Measurements from ENCODE around the gene NUTM1.

- TF ChIP-seq CTCF (tag by site-specific recombination; IDR thresholded peaks at IDR 0.05) (no peak), ZNF169 (tag by site-specific recombination; IDR thresholded peaks at IDR 0.05) (no peak), ZBTB8A (tag by site-specific recombination; IDR thresholded peaks at IDR 0.05) (no peak)
Measured at GRCh38 chr15:34370643-34371042, 27.5 kb downstream of the NUTM1 start.
